ENCODE data around the gene CABLES2.

GRCh38 chr20:62362590-62362940, 44.5 kb downstream of the CABLES2 start:
- TF ChIP-seq CTCF (conservative IDR thresholded peaks at IDR 0.05 in 1 of 2, IDR thresholded peaks at IDR 0.05 in 1 of 2; ENCODE audit: extremely low read depth in 1 of 2, insufficient read depth in 1 of 2, low read depth in 1 of 2, low read length in 2 of 2) (no peak), EZH2 (IDR thresholded peaks at IDR 0.05; ENCODE audit: borderline replicate concordance, low read length) (no peak)
